Measurements from ENCODE around the gene GIMD1. TPM values are rescaled to one million over a fixed set of nuclear protein-coding genes. Genes with fewer than 3 reads are reported as not detected.
"Not testable (repeated sequence)": the region's sequence is repeated elsewhere in the genome, so short reads cannot be mapped to it uniquely, and the experiment has no call there.

GIMD1 gene
- total RNA-seq, 1 donor from 2014 or later = not detected

DNA sequence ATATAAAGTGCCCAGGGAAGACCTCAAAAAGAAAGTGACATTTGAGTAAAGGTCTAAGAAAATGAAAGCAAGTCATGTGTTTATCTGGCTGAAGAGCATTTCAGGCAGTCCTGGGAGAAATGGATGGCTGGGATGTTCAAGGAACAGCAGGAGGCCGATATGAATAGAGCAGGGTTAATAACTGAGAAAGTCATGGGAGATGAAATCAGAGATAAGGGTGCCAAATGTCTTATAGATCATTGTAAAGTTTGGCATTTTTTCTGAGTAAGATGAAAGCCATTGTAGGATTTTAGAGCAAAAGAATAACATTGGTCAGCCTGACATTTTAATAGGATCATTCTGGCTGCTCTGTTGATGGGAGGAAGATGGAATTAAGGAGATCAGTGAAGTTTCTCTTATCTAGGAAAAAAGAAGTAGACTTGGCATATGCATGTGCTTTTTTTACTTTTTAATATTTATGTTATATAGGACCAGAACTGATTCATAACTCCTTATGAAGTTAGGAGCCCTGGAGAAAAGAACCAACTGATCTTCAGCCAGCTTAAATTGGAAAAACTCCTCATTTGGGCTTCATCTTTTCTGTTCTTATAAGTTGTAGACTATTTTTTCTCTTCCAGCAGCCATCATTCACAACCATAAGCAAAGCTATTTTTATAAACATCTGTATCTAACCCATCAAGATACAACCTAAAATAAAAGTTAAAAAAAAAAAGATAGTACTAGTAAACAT lies 33.7 kb downstream of the GIMD1 start:
- H3K27me3 Mint-ChIP-seq (ENCODE audit: unreplicated experiment) = no peaks in the 10 kb centered on the region
- no peak overlapping the region for H3K27ac Mint-ChIP-seq (ENCODE audit: unreplicated experiment)
- no peak for TF ChIP-seq CTCF (IDR thresholded peaks at IDR 0.05; ENCODE audit: unreplicated experiment)
- DNase-seq (ENCODE audit: low spot score) = no peak
- H3K36me3 Mint-ChIP-seq (ENCODE audit: low read depth, unreplicated experiment) = peaks cover 30% of the 10 kb centered on the region
- no peaks in the 10 kb centered on the region for H3K9me3 Mint-ChIP-seq (ENCODE audit: unreplicated experiment)
- H3K4me3 Mint-ChIP-seq (ENCODE audit: unreplicated experiment) = no peak overlapping the region
- H3K4me1 Mint-ChIP-seq (ENCODE audit: unreplicated experiment) = no peaks in the 10 kb centered on the region

DNA sequence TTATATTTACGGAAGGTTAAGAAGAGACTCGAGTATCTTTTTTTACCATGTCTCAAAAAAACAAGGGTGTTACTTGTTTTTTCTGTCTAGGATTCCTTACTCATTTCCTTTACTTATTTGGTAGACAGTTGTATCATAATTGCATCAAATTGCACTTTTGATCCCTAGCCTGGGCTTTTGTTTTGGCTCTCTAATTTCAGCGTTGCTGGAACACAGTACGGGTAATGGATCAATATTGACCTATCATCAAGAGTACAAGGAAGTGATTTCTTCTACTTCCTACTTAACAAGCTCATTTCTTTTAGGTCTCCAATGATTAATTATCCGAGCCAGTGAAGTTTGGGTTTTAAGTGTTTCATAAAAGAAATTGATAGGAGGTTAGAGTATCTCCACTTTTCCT lies 35.4 kb downstream of the GIMD1 start:
- peaks cover 20% of the 10 kb centered on the region for H3K36me3 Mint-ChIP-seq (ENCODE audit: low read depth, unreplicated experiment)
- DNase-seq (ENCODE audit: low spot score) = no peak
- no peaks in the 10 kb centered on the region for H3K9me3 Mint-ChIP-seq (ENCODE audit: unreplicated experiment)
- no peak overlapping the region for H3K27ac Mint-ChIP-seq (ENCODE audit: unreplicated experiment)
- H3K4me1 Mint-ChIP-seq (ENCODE audit: unreplicated experiment) = no peaks in the 10 kb centered on the region
- TF ChIP-seq CTCF (IDR thresholded peaks at IDR 0.05; ENCODE audit: unreplicated experiment) = no peak
- no peaks in the 10 kb centered on the region for H3K27me3 Mint-ChIP-seq (ENCODE audit: unreplicated experiment)
- no peak overlapping the region for H3K4me3 Mint-ChIP-seq (ENCODE audit: unreplicated experiment)

- no peaks in the 10 kb centered on the region for H3K9me3 Mint-ChIP-seq (ENCODE audit: unreplicated experiment)
- H3K4me1 Mint-ChIP-seq (ENCODE audit: unreplicated experiment) = no peaks in the 10 kb centered on the region
- TF ChIP-seq CTCF (IDR thresholded peaks at IDR 0.05; ENCODE audit: unreplicated experiment) = peak; percentile 75
- no peaks in the 10 kb centered on the region for H3K27me3 Mint-ChIP-seq (ENCODE audit: unreplicated experiment)
- no peak for DNase-seq (ENCODE audit: low spot score)
- H3K27ac Mint-ChIP-seq (ENCODE audit: unreplicated experiment) = no peak overlapping the region
- no peak overlapping the region for H3K4me3 Mint-ChIP-seq (ENCODE audit: unreplicated experiment)
- H3K36me3 Mint-ChIP-seq (ENCODE audit: low read depth, unreplicated experiment) = peaks cover 4% of the 10 kb centered on the region
Measured at GRCh38 chr4:106329041-106329618, 39.4 kb downstream of the GIMD1 start.

DNA sequence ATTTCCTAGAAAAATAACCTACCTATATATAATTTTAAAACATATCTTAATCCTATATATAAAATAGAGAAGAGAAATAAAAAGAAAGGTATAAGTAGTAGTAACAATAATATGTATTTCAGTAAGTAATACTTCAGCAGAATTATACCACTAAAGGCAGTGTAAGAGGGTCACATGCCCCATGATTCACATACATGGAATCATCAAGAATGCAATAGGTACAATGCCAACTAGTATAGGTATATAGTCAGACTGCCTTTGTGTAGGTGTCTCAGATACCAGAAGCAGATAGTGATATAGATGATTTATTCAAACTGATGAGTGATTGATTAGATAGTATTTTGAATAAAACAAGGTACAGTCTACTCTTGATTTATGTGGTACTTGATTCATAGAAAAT lies 42.8 kb downstream of the GIMD1 start:
- no peaks in the 10 kb centered on the region for H3K9me3 Mint-ChIP-seq (ENCODE audit: unreplicated experiment)
- no peak for DNase-seq (ENCODE audit: low spot score)
- no peaks in the 10 kb centered on the region for H3K27me3 Mint-ChIP-seq (ENCODE audit: unreplicated experiment)
- no peak overlapping the region for H3K4me3 Mint-ChIP-seq (ENCODE audit: unreplicated experiment)
- no peaks in the 10 kb centered on the region for H3K4me1 Mint-ChIP-seq (ENCODE audit: unreplicated experiment)
- peaks cover 4% of the 10 kb centered on the region for H3K36me3 Mint-ChIP-seq (ENCODE audit: low read depth, unreplicated experiment)
- H3K27ac Mint-ChIP-seq (ENCODE audit: unreplicated experiment) = no peak overlapping the region
- TF ChIP-seq CTCF (IDR thresholded peaks at IDR 0.05; ENCODE audit: unreplicated experiment) = no peak

- no peak for TF ChIP-seq CTCF (IDR thresholded peaks at IDR 0.05; ENCODE audit: unreplicated experiment)
- no peaks in the 10 kb centered on the region for H3K4me1 Mint-ChIP-seq (ENCODE audit: unreplicated experiment)
- no peak for DNase-seq (ENCODE audit: low spot score)
- H3K9me3 Mint-ChIP-seq (ENCODE audit: unreplicated experiment) = no peaks in the 10 kb centered on the region
- H3K36me3 Mint-ChIP-seq (ENCODE audit: low read depth, unreplicated experiment) = peaks cover 12% of the 10 kb centered on the region
- no peaks in the 10 kb centered on the region for H3K27me3 Mint-ChIP-seq (ENCODE audit: unreplicated experiment)
- H3K27ac Mint-ChIP-seq (ENCODE audit: unreplicated experiment) = no peak overlapping the region
- no peak overlapping the region for H3K4me3 Mint-ChIP-seq (ENCODE audit: unreplicated experiment)
Measured at GRCh38 chr4:106323119-106323518, 45.5 kb downstream of the GIMD1 start.

DNA sequence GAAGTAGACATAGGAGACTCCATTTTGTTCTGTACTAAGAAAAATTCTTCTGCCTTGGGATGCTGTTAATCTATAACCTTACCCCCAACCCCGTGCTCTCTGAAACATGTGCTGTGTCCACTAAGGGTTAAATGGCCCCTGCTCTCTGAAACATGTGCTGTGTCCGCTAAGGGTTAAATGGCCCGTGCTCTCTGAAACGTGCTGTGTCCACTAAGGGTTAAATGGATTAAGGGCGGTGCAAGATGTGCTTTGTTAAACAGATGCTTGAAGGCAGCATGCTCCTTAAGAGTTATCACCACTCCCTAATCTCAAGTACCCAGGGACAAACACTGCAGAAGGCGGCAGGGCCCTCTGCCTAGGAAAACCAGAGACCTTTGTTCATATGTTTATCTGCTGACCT lies 46.8 kb downstream of the GIMD1 start:
- not testable (repeated sequence) for H3K27ac Mint-ChIP-seq (ENCODE audit: unreplicated experiment); H3K4me3 Mint-ChIP-seq (ENCODE audit: unreplicated experiment)
- H3K36me3 Mint-ChIP-seq (ENCODE audit: low read depth, unreplicated experiment) = peaks cover 12% of the 10 kb centered on the region

DNA sequence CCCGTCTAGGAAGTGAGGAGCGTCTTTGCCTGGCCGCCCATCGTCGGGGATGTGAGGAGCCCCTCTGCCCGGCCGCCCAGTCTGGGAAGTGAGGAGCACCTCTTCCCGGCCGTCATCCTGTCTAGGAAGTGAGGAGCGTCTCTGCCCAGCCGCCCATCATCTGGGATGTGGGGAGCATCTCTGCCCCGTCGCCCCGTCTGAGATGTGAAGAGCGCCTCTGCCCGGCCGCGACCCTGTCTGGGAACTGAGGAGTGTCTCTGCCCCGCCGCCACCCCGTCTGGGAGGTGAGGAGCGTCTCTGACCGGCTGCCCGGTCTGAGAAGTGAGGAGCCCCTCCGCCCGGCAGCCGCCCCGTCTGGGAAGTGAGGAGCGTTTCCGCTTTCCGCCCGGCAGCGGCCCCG lies 47.4 kb downstream of the GIMD1 start:
- H3K27ac Mint-ChIP-seq (ENCODE audit: unreplicated experiment); H3K4me3 Mint-ChIP-seq (ENCODE audit: unreplicated experiment); H3K9me3 Mint-ChIP-seq (ENCODE audit: unreplicated experiment); H3K4me1 Mint-ChIP-seq (ENCODE audit: unreplicated experiment); DNase-seq (ENCODE audit: low spot score); H3K27me3 Mint-ChIP-seq (ENCODE audit: unreplicated experiment): not testable (repeated sequence)
- H3K36me3 Mint-ChIP-seq (ENCODE audit: low read depth, unreplicated experiment) = peaks cover 12% of the 10 kb centered on the region

More for the DNA sequence above, 46.8 kb downstream of the GIMD1 start:
- H3K27me3 Mint-ChIP-seq (ENCODE audit: unreplicated experiment); H3K9me3 Mint-ChIP-seq (ENCODE audit: unreplicated experiment); DNase-seq (ENCODE audit: low spot score); H3K4me1 Mint-ChIP-seq (ENCODE audit: unreplicated experiment): not testable (repeated sequence)
